GM04503 (cell line): ENCODE results near the gene BPIFB6.

Experiments
- DNase-seq: peaks from one replicate; pipeline ENCODE4 v3.0.0-alpha.2; 2012; ENCODE audit warnings: low read depth

BPIFB6 gene

DNA sequence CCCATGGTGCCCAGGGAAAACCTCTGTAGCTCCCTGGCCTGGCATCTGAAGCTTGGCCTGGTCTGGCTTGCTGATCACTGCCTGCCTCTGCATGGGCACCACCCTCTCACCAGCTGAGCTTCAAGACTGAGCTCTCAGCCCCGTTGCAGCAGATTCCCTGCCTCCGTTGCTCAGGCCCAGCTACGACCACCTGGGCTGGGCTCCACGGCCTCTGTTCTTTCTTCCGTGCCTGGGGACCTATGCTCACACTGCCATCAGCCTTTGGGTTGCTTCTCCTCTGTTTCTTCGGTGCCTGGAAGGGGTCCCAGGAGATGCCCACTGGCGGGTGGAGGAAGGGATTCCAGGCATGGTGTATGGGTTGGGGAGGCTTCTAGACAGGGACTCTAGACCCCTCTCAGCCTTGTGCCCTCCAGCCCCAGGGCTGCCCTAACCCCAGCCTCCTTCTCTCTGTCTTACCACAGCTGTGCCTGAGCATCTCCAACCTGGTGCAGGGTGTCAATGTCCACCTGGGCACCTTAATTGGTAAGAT is 14.8 kb upstream of the BPIFB6 start:
- no peak for DNase-seq

DNA sequence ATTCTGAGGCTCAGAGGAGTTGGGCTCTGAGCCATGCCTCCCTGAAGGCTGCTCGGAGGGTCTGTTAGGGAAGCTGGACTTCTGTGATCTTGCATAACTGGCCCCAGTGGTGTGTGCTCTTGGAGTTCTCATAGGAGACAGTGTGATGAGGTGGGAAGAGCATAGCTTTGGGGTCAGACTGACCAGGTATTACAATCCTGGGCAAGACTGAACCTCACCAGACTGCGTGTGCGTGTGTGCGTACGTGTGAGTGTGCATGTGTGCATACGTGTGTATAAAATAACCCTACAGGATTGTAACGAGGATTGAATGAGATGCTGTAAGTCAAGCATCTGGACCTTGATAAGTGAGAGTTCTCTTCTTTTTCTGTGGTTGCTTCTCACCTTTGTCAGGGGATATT is 13.9 kb upstream of the BPIFB6 start:
- DNase-seq: no peak

DNA sequence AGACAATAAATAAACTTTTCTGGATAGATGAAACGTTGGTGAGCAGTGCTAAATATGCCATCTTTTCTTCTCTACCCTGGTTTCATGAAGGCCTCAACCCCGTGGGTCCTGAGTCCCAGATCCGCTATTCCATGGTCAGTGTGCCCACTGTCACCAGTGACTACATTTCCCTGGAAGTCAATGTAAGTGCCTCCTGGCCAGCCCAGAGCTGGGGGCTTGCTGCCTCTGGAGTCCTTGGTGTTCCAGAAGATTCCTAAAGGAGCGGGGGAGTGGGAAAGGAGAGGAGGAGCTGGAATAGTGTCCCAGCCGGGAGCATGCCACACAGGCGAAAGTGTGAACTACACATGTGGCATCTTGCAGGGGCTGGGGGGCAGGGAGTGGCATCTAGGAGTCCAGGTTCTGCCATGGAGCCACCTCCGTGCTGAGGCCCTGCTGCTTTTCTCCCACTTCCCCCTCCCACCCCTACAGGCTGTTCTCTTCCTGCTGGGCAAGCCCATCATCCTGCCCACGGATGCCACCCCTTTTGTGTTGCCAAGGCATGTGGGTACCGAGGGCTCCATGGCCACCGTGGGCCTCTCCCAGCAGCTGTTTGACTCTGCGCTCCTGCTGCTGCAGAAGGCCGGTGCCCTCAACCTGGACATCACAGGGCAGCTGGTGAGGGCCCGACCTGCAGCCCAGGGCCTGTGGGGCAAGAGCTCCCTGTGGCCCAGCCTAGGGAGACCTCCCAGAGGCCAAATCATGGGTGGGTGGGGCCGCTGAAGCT is 13.1 kb upstream of the BPIFB6 start:
- DNase-seq: no peak

DNA sequence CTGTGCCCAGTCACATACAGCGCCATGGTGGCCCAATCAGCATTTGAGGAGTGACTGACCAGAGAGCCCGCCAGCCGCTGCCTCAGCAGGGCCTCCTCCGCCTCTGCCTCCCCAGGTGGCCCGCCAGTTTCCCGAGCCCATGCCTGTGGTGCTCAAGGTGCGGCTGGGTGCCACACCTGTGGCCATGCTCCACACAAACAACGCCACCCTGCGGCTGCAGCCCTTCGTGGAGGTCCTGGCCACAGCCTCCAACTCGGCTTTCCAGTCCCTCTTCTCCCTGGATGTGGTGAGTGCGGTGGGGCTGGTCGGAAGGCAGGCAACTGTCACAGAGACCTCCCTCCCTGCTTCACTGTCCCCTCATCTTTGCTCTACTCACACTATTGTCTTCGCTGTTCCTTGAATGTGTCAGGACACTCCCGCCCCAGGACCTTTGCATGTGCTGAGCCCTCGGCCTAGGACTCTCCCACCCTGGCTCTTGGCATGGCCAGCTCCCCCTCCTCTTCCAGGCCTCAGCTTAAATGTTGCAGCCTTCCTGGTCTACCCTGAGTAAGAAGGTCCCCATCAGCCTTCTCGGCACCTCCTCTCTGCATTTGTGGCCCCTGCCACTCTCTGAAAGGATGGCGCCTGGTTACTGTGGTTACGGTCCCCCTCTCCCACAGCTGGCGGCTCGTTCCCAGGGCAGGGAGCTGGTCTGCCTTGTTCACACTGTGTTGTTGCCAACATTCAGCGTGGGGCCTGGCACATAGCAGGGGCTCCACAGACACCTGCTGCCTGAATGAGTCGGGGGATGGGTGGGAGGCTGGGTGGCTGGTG is 11.8 kb upstream of the BPIFB6 start:
- no peak for DNase-seq

DNA sequence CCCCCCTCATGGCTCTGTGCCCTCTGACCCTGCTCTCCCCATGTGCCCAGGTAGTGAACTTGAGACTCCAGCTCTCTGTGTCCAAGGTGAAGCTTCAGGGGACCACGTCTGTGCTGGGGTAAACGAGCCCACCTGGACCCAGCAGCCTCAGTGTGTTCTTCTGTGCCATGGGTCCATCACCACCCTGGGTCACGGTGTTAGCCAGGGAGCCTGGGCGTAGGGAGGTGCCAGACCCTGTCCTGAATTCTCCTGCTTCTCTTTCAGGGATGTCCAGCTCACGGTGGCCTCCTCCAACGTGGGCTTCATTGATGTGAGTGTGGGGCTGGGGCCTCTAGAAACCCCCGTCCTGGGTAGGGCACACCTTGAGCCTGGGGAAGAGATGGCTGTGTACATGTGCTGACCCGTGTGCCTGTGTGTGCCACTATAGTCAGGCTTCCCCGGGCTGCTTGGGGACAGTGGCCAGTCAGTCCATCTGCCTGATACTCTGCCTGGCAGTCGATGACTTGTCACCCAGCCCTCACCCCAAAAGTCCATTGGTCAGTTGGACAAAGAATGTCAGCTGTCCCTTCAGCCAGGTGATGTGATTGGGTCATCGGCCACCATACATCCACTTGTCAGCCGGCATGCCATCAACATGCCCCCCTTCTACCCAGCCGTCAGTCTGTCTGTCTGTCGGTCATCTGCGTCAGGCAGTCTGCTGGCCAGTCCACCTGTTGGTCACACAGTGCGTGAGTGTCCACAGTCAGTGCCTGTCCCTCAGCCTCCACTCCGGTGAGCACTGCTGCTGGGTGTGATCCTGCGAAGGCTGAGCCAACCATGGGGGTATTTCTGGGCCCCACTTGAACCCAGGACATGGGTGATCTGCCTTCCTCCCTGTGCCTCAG is 10.9 kb upstream of the BPIFB6 start:
- no peak for DNase-seq

DNA sequence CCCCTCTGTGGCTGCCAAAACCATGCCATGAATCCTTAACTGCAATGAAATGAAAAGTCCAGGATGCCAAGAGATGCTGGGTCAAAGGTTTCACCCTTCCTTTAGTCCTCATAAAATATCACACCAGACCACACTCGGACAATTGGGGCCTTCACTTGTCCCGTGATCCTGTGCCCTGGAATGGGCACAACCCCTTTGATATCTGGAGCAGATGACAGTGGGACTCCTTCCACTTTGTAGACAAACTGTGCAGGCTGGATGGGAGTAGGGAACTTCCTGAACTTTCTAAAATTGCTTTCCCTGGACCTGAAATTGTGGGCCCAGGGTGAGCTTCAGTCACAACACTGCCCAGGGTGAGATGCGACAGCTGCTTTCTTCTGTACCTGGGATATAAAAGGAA is 9.6 kb upstream of the BPIFB6 start:
- DNase-seq: no peak

DNA sequence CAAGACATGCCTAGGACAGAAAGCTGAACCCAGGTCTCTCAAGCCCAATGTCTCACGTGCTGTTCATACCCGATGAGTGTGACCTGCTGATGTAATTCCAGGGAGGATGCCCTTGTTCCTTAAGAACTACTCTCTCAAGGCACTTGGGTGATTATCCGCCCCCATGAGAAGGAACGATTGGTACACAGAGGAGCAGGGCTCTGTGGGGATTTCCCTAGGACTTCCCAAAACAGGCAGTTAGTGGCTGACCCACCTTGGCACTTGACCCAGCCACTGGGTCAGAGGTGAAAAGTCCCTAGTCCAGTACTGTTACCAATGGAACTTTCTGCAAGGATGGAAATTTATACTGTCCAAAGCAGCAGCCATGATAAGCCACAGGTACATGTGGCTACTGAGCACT is 9.2 kb upstream of the BPIFB6 start:
- DNase-seq: no peak

DNA sequence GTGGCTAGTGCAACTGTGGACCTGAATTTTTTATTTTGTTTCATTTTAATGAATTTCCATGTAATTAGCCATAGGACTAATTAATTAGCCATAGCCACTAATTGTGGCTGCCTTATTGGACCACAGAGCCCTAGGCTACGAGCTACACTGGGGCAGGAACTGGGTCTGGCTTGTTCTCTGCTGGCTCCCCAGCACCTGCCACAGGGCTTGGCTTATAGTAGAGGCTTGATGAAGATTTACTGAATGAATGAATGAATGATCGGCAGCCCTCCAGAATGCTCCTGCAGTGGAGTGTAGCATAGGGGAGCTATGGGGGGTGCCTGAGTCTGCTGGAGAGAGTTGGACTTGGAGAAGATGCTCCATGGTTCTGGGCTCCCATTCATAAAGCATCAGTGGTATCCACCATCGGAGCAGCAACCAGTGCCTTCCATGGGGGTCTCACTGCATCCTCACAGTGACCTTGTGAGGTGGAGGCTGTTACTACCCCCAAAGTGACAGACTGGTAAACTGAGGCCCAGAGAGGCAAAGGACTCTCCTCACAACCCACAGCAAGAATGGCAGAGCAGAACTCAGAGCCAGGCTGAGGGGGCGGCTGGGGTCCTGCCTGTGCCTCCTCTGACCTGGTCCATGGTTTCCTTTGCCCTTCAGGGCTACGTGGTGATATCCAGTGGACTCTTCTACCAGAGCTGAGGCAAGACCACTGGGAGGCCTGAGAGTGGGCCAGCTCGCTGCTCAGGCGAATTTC is 8.6 kb upstream of the BPIFB6 start:
- DNase-seq: no peak

DNA sequence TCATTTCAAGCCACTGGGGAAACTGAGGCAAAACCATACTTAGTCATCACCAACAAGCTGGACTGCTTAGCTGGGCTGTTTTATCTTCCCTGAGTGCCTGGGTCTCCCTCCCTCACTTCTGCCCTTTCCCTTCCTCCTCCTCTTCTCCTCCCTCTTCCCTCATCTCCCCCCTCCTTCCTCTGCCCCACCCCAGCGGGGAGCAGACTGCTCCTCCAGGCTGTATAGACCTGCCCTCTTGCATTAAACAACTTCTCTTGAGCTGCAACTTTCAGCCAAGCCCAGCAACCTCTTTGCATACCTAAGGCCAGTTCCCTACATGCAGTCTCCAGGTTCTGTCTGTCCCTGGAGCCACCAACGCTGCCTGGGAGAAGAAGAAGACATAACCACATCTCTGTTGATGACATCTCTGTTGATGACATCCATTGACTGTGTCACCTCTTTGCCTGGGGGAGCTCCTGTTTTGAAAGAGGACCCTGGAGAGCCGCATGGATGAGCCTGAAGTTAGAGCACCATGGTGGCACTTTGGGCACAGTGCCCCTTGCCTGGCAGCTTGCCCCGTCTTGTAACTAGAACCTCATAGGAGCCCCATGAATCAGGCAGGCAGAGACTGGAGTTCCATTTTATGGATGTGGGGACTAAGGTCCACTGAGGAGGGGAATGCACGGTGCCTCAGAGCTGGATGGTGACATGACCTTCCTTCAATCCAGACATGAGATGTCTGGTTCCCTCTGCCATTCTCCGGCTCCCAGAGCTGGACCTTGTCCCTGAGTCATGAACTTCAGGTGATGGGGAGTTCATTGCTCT is 7.8 kb upstream of the BPIFB6 start:
- no peak for DNase-seq

DNA sequence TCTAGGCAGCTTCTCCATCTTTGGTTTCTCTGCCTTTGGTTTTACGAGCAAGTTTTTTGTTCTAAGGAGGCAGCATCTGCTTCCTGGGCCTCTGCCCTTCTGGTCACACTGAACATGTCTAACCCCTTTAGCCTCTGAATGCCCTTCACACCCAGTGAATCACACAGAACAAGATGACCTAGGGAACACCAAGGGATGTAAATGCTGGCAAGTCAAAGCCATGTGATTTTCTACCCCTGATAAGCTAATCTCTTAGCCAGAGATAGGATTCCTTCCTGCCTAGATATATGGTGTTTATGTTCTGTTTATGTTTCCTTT is 7.2 kb upstream of the BPIFB6 start:
- no peak for DNase-seq

DNA sequence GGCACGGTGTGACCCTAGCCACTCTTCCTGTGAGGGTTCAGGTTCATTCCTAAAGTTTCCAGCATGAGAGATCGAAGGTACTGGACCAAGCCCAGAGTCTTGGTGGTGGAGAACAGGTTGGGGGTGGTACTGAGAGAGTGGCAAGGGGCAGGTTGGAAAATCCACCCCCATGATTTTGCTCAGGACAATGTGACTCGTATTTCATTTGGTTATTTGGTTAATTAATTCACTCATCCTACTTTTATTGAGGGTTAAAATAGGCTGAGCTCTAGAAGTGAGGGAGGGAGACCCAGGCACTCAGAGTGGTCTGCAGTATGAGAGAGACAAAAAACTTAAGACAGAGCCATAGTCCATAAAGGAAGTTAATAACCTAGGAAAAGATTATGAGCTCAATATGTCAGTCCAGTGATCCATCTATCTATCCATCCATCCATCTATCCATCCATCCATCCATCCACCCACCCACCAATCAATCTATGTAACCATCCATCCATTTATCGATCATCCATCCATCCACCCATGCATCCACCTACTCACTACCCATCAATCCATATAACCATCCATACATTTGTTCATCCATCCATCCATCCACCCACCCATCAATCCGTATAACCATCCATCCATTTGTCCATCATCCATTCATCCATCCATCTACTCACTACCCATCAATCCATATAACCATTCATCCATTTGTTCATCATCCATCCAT is 6.7 kb upstream of the BPIFB6 start:
- DNase-seq: no peak

DNA sequence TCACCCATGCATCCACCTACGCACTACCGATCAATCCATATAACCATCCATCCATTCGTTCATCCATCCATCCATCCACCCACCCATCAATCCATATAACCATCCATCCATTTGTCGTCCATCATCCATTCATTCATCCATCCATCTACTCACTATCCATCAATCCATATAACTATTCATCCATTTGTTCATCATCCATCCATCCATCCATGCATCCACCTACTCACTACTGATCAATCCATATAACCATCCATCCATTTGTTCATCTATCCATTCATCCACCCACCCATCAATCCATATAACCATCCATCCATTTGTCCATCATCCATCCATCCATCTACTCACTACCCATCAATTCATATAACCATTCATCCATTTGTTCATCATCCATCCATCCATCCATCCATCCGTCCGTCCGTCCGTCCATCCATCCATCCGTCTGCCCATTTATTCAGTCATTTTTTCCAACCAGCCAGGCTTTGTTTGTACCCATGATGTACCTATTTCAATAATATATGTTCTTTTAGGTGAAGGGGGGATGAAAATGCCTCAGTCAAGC is 6.1 kb upstream of the BPIFB6 start:
- DNase-seq: no peak

DNA sequence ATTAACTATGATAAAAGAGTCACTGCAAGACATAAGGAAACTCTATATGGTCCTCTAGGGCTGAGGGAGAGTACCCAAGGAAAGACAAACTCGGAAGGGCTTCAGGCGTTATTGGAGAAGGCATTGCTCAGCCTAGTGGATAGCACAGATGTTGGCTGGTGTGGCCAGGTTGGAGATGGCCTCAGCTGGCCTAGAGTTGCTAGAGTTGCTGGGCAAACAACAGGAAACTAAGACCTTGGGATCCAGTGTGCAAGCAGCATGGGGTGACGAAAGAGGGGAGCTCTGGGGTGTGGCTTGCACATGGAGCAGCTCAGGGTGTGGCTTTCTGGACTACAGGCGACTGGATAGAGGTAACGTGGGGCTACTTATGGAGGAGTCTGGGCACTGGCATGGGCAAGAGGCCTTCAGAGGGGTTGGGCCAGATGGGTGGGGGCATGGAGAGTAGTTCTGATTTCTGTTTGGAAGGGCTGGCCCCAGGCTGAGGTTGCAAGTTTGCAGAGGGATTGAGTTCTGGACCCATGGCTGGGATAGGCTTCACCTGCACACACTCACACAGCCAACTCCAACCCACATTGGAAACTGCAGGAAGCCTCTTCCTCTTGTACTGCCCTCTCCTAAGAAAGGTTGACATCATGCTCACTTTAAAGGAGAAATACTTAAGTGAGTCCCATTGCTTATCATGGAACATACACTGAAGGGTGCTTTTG is 5.2 kb upstream of the BPIFB6 start:
- DNase-seq: no peak

DNA sequence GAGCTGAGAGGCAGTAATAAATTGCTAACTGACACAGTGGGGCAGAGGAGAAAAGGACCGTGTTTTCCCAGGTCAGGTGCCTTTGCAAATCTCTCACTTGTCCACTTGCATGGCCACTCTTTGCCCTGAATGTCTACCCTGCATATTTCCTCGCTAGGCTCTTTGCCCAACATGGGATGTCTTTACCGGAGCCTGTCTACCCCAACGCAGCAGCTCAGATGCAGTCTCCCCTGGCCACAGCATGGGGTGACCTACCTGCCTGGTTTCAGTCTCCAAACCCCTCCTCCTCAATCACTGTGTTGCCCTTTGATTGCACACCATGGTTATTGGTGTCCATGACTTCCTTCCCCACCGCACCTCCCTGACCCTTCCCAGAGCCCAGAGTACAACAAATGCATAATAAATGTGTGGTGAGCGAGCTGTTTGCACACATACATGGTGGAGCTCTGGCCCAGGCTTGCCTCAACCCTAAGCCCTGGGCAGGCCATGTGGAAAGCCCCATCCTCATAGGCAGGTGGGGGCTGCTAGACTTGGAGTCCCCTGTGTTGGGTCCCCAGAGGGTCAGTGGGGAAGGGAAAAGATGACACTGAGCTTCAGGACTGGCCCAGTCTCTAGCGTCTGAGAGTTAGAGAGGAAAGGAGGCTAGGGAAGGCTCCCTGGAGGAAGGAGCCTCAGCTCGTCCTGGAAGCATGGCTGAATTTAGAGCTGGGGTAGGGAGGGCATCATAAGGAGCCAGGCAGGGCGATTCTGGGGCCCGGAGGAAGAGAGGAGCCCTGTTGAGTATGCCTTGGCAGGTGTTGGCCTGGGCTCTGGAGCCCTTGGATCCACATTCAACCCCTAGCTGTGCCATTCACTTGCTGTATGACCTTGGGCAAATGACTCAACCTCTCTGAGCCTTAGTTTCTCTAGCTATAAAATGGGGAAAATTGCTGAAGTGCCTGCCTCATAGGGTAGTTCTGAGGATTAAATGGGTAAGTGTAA is 4.4 kb upstream of the BPIFB6 start:
- DNase-seq: no peak

DNA sequence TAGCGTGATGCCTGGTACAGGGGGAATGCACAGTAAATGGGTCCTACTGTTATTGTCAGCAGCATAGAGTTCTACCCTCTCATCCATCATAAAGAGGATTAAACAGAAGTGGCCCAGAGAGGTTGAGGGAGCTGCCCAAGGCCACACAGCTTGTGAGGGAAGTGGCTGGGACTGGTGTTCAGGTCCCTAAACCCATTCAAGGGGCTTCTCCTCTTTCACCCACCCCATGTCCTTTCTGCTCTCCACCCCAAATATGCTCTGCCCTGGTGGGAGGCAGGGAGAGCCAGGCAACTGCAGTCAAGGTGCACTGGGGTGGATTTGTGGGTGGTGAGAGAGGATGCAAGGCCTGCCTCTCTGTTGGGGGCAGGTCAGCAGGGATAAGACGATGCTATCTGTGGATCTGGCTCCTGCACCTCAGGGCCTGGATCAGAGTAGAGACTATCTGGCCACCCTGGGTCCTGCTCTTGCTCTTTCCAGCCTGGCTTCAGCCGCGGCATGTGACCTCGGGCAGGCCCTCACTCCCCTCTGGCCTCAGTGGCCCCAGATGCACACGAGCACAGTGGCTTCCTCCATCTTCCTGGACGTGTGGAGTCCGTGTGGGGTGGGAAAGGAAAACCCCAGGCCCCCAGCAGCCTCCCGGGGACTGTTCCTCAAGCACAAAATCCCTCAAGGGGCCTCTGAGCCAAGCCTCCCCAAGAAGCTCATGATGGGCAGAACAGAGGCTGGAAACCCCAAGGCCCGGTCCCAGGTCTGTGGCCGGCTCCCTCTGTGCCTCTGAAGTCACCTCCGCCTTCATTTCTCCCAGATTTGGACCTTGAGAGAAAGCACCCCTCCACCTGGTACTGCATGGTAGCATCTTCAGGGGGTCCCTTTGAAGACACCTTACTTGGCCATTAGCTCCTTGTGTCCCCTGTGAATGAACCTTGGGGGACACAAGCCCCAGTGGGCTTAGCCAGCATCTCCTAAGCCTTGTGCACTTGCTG is 3.4 kb upstream of the BPIFB6 start:
- no peak for DNase-seq

DNA sequence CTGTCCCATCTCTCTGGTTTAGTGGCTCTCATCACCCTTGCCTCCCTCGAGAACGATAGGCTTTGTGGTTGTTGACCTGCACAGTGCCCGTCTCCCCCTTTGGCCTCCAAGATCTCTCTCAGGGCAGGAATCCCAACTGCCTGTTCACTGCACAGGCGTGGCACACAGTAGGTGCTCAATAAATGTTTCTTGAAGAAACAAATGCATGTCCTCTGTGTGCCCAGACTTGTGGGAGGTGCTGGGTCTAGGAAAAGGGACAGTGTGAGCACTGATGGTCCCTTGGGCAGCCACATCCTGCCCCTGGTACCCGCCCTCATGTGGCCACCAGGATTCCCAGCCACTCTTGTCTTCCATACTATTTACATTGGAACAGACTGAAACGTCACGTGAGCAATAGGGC is 2.6 kb upstream of the BPIFB6 start:
- no peak for DNase-seq

DNA sequence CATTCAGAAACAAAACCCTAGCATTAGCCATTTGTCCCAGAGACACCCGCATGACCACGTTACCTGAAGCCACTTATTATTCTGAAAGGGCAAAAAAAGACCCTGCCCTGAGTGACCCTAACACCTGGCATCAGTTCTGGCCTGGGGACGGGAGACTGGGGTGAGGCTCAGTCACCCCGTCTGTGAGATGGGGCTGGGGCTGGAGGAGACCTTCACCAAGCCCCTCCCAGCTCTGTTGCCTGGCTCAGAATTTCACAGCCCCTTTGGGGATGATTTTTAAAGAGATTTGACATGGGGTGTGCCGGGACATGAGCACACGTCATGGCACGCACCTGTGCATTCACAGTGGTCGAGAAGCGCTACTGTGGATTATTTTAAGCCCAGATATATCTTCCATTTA is 1.4 kb upstream of the BPIFB6 start:
- DNase-seq: no peak
